HG03460 (cell line): ENCODE data around the gene PGM2L1.
"Not testable (repeated sequence)": the region's sequence is repeated elsewhere in the genome, so short reads cannot be mapped to it uniquely, and the experiment has no call there.

Experiments used
- ATAC-seq: cut with Tn5 transposase; IDR thresholded peaks from one replicate; pipeline ENCODE4 v1.9.1; 2021; ENCODE audit not compliant: unreplicated experiment

The PGM2L1 gene

GRCh38 chr11:74398244-74399159 lies at the start of gene PGM2L1:
PGM2L1 (minus strand) TSS chr11:74398433; CDS start chr11:74398161, 272 bp downstream.
- peak; percentile 93 for ATAC-seq

GRCh38 chr11:74447720-74448119 lies 49.5 kb upstream of the PGM2L1 start:
- no peak for ATAC-seq

GRCh38 chr11:74446532-74446938 lies 48.3 kb upstream of the PGM2L1 start:
- ATAC-seq = no peak

- ATAC-seq = no peak
These were observed 46.1 kb upstream of the PGM2L1 start for GRCh38 chr11:74444173-74444826.

- no peak for ATAC-seq
These were observed 45.0 kb upstream of the PGM2L1 start for GRCh38 chr11:74443071-74443864.

GRCh38 chr11:74442636-74443035 lies 44.4 kb upstream of the PGM2L1 start:
- no peak for ATAC-seq

- ATAC-seq = no peak
These were observed 40.4 kb upstream of the PGM2L1 start for GRCh38 chr11:74438681-74439080.

- no peak for ATAC-seq
These were observed 39.3 kb upstream of the PGM2L1 start for GRCh38 chr11:74437441-74438042.

GRCh38 chr11:74434528-74434927 lies 36.3 kb upstream of the PGM2L1 start:
- no peak for ATAC-seq

- no peak for ATAC-seq
These were observed 31.0 kb upstream of the PGM2L1 start for GRCh38 chr11:74429205-74429604.

- no peak for ATAC-seq
These were observed 29.2 kb upstream of the PGM2L1 start for GRCh38 chr11:74427384-74427886.

- no peak for ATAC-seq
These were observed 26.9 kb upstream of the PGM2L1 start for GRCh38 chr11:74425100-74425499.

GRCh38 chr11:74418509-74418895 lies 20.3 kb upstream of the PGM2L1 start:
- ATAC-seq = no peak

GRCh38 chr11:74417860-74418508 lies 19.8 kb upstream of the PGM2L1 start:
- ATAC-seq = no peak

- no peak for ATAC-seq
These were observed 19.2 kb upstream of the PGM2L1 start for GRCh38 chr11:74417379-74417804.

GRCh38 chr11:74416974-74417373 lies 18.7 kb upstream of the PGM2L1 start:
- not testable (repeated sequence) for ATAC-seq

GRCh38 chr11:74412733-74413359 lies 14.6 kb upstream of the PGM2L1 start:
- no peak for ATAC-seq

GRCh38 chr11:74412321-74412720 lies 14.1 kb upstream of the PGM2L1 start:
- no peak for ATAC-seq

GRCh38 chr11:74409633-74410032 lies 11.4 kb upstream of the PGM2L1 start:
- no peak for ATAC-seq
